Measurements from ENCODE around the gene ADGRG6. TPM values are rescaled to one million over a fixed set of nuclear protein-coding genes. Genes with fewer than 3 reads are reported as not detected.

ADGRG6 gene
- total and polyA plus RNA-seq, 2 experiments from 2014 or later = 0.38 to 1.5 TPM

DNA sequence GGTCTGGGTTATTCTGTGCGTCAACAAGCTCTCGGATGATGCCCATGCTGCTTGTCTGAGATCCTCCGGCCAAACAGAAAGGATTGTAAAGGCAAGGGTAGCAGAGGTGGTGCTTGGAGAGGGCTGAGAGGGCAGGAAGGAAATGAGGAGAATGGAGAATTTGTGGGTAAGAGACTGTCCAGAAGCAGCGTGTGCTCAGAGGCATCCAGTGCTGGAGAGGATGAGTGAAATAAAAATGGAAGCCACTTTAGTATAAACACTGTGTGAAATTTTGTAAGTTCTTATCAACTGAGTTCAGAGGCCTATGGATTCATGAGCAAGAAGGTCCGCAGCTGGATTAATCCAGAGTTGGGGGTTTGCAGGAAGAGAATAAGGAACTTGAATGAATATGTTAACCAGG lies 59.5 kb downstream of the ADGRG6 start:
- H3K9me3 ChIP-seq (ENCODE audit: low read depth) = no peaks in the 10 kb centered on the region
- no peak overlapping the region for H2AFZ ChIP-seq
- H4K20me1 ChIP-seq (ENCODE audit: insufficient read depth) = no peaks in the 10 kb centered on the region
- TF ChIP-seq EZH2 (IDR thresholded peaks at IDR 0.05; ENCODE audit: insufficient read depth, poor library complexity, severe bottlenecking) = no peak
- no peak for TF ChIP-seq EZH2phosphoT487 (IDR thresholded peaks at IDR 0.05; ENCODE audit: insufficient read depth, low read depth)
- peaks cover 20% of the 10 kb centered on the region for H3K4me1 ChIP-seq (ENCODE audit: insufficient read depth)
- no peaks in the 10 kb centered on the region for H3K79me2 ChIP-seq (ENCODE audit: insufficient read depth)
- H3K27ac ChIP-seq = peak overlapping the region; percentile 74
- no peaks in the 10 kb centered on the region for H3K36me3 ChIP-seq (ENCODE audit: low read depth)
- no peaks in the 10 kb centered on the region for H3K9me2 ChIP-seq (ENCODE audit: insufficient read depth)
- no peak overlapping the region for H3K9ac ChIP-seq
- no peak for DNase-seq
- H3F3A ChIP-seq (ENCODE audit: insufficient read depth) = peaks cover 19% of the 10 kb centered on the region; the same call in 1 of the 2 replicates
- 91 to 98% methylated on average over 5 of the region's 5 CpGs for WGBS, 2 experiments (ENCODE audit: low coverage in 1 of 2, low lambda C conversion rate in 2 of 2, missing lambda C conversion rate in 2 of 2)
- peak overlapping the region; percentile 25 for H3K4me2 ChIP-seq (ENCODE audit: unreplicated experiment)
- no peaks in the 10 kb centered on the region for H3K27me3 ChIP-seq (replicated peaks; ENCODE audit: insufficient read depth)
- in situ Hi-C loops (cut with MboI) = no loop called here
- no peak overlapping the region for H3K4me3 ChIP-seq

DNA sequence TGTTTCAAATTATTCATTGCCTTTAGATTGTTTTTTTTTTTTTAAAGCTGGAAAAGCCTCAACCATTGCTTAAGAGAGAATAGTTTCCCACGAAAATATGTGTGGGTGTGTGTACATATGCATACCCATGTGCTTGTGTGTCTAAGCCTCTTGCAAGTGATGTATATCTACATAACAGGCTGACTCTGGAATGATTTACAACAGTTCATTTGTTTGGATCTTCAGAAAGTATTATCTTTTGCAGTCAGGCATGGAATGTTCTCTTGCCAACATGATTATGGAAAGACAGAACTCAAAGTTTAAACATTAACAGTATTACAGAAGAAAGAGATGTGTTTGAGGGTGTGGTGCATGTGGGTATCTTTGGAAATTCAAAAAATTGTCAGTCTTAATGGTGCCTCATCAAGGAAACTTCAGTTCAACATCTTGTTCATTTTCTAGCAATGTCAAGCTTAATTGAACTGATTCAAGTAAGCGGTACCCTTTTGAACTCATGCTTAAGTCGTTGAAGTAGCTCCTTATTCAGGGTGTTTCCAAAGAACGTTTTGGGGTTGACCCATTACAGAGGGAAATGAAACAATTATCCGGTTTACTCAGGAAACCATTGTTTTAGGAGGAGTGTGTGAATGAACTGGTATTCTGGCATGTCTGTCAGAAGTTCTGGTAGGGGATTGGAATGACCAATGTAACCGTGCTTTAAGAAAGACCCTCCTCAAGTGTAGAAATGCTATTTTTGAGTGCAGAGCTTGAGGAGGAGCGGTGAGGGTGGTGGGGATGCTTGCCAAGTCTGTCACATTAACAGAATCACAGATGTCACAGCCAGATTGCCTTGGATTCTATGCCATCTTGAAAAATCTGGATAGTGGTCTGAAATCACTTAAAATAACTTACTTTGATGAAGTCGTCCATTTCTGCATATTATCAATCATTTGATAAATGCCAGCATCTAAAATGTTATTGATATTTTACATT lies 60.3 kb downstream of the ADGRG6 start:
- H3F3A ChIP-seq (ENCODE audit: insufficient read depth) = peaks cover 19% of the 10 kb centered on the region; the same call in 1 of the 2 replicates
- peak; percentile 86 for DNase-seq
- no peaks in the 10 kb centered on the region for H3K79me2 ChIP-seq (ENCODE audit: insufficient read depth)
- H3K4me3 ChIP-seq = no peak overlapping the region
- 37 to 40% methylated on average over 8 of the region's 8 CpGs for WGBS, 2 experiments (ENCODE audit: low coverage in 1 of 2, low lambda C conversion rate in 2 of 2, missing lambda C conversion rate in 2 of 2)
- H3K9me2 ChIP-seq (ENCODE audit: insufficient read depth) = no peaks in the 10 kb centered on the region
- TF ChIP-seq EZH2phosphoT487 (IDR thresholded peaks at IDR 0.05; ENCODE audit: insufficient read depth, low read depth) (no peak), EZH2 (IDR thresholded peaks at IDR 0.05; ENCODE audit: insufficient read depth, poor library complexity, severe bottlenecking) (no peak)
- H3K27me3 ChIP-seq (replicated peaks; ENCODE audit: insufficient read depth) = no peaks in the 10 kb centered on the region
- H3K4me2 ChIP-seq (ENCODE audit: unreplicated experiment) = peak overlapping the region; percentile 25
- in situ Hi-C loops (cut with MboI) = no loop called here
- no peaks in the 10 kb centered on the region for H3K9me3 ChIP-seq (ENCODE audit: low read depth)
- H4K20me1 ChIP-seq (ENCODE audit: insufficient read depth) = no peaks in the 10 kb centered on the region
- no peaks in the 10 kb centered on the region for H3K36me3 ChIP-seq (ENCODE audit: low read depth)
- H3K9ac ChIP-seq = no peak overlapping the region
- peak overlapping the region; percentile 41 for H2AFZ ChIP-seq
- H3K27ac ChIP-seq = peak overlapping the region; percentile 74
- H3K4me1 ChIP-seq (ENCODE audit: insufficient read depth) = peaks cover 20% of the 10 kb centered on the region

DNA sequence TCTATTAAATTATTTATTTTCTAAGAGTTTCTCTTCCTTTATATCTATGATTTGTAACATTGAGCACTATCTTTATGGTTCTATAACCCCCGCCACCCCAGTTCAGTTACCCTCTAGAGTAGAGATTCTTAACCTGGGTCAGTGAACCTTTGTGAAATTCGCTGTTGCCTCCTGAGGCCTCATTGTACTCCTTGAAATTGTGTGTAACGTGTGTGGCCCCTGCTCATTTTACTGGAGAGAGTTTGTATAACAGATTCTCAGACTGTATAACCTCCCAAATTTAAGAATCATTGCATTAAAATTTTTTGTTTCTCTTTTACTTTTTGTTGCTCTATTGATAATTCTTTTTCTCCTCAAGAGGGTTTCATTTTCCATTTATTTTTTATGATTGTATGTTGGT lies 65.3 kb downstream of the ADGRG6 start:
- no peak for DNase-seq
- Histone ChIP-seq H3K4me2 (ENCODE audit: unreplicated experiment) (no peak overlapping the region), H2AFZ (peak overlapping the region; percentile 45), H3K4me1 (ENCODE audit: insufficient read depth) (peaks cover 9% of the 10 kb centered on the region), H3K9me2 (ENCODE audit: insufficient read depth) (no peaks in the 10 kb centered on the region), H4K20me1 (ENCODE audit: insufficient read depth) (no peaks in the 10 kb centered on the region), H3K36me3 (ENCODE audit: low read depth) (no peaks in the 10 kb centered on the region), H3K4me3 (no peak overlapping the region), H3K9me3 (ENCODE audit: low read depth) (no peaks in the 10 kb centered on the region), H3K79me2 (ENCODE audit: insufficient read depth) (no peaks in the 10 kb centered on the region), H3K9ac (no peak overlapping the region), H3K27ac (no peak overlapping the region), H3K27me3 (replicated peaks; ENCODE audit: insufficient read depth) (no peaks in the 10 kb centered on the region), H3F3A (ENCODE audit: insufficient read depth) (peaks cover 7% of the 10 kb centered on the region; the same call in 1 of the 2 replicates)
- WGBS, 2 experiments (ENCODE audit: low coverage in 1 of 2, low lambda C conversion rate in 2 of 2, missing lambda C conversion rate in 2 of 2) = 87 to 91% methylated on average over 3 of the region's 3 CpGs
- in situ Hi-C loops (cut with MboI) = no loop called here
- TF ChIP-seq EZH2phosphoT487 (IDR thresholded peaks at IDR 0.05; ENCODE audit: insufficient read depth, low read depth) = no peak
- TF ChIP-seq EZH2 (IDR thresholded peaks at IDR 0.05; ENCODE audit: insufficient read depth, poor library complexity, severe bottlenecking) = no peak

DNA sequence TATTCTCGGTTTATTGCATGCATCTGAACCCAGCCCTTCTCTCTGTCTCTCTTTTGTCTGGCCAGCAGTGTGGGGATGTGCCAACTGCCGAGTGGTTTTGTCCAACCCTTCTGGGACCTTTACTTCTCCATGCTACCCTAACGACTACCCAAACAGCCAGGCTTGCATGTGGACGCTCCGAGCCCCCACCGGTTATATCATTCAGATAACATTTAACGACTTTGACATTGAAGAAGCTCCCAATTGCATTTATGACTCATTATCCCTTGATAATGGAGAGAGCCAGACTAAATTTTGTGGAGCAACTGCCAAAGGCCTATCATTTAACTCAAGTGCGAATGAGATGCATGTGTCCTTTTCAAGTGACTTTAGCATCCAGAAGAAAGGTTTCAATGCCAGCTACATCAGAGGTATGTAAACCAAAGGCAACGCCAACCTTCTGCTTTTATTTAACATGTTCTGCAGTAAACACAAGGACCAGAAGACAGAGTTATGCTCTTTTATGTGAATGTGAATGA lies 65.8 kb downstream of the ADGRG6 start:
- no peaks in the 10 kb centered on the region for H3K9me3 ChIP-seq (ENCODE audit: low read depth)
- TF ChIP-seq EZH2 (IDR thresholded peaks at IDR 0.05; ENCODE audit: insufficient read depth, poor library complexity, severe bottlenecking) = no peak
- no peak for TF ChIP-seq EZH2phosphoT487 (IDR thresholded peaks at IDR 0.05; ENCODE audit: insufficient read depth, low read depth)
- H3K9me2 ChIP-seq (ENCODE audit: insufficient read depth) = no peaks in the 10 kb centered on the region
- no peak for DNase-seq
- no peak overlapping the region for H3K4me2 ChIP-seq (ENCODE audit: unreplicated experiment)
- no peaks in the 10 kb centered on the region for H3K79me2 ChIP-seq (ENCODE audit: insufficient read depth)
- peak overlapping the region; percentile 45 for H2AFZ ChIP-seq
- H3K27ac ChIP-seq = no peak overlapping the region
- no peaks in the 10 kb centered on the region for H4K20me1 ChIP-seq (ENCODE audit: insufficient read depth)
- no peaks in the 10 kb centered on the region for H3K27me3 ChIP-seq (replicated peaks; ENCODE audit: insufficient read depth)
- H3K4me1 ChIP-seq (ENCODE audit: insufficient read depth) = peaks cover 9% of the 10 kb centered on the region
- in situ Hi-C loops (cut with MboI) = no loop called here
- whole genome bisulfite sequencing, 2 experiments (ENCODE audit: low coverage in 1 of 2, low lambda C conversion rate in 2 of 2, missing lambda C conversion rate in 2 of 2) = 15 to 17% methylated on average over 9 of the region's 9 CpGs
- H3F3A ChIP-seq (ENCODE audit: insufficient read depth) = peaks cover 2% of the 10 kb centered on the region; the same call in 1 of the 2 replicates
- H3K9ac ChIP-seq = no peak overlapping the region
- no peaks in the 10 kb centered on the region for H3K36me3 ChIP-seq (ENCODE audit: low read depth)
- no peak overlapping the region for H3K4me3 ChIP-seq
